Keratinocyte (primary cell): ENCODE results near the gene DDX47.
"Not testable (repeated sequence)": the region's sequence is repeated elsewhere in the genome, so short reads cannot be mapped to it uniquely, and the experiment has no call there.

Source experiments
- CTCF ChIP-seq, 3 experiments: IDR thresholded peaks in 1 of 3; conservative IDR thresholded peaks in 1 of 3; optimal IDR thresholded peaks in 1 of 3; 2 replicates in 2 of 3; 3 replicates in 1 of 3; pipeline versions ENCODE3 to v1.5.1; 2011; ENCODE audit warnings: low read length in 3 of 3, mild to moderate bottlenecking in 3 of 3, moderate library complexity in 2 of 3, control low read depth in 1 of 3, inconsistent platforms in 1 of 3; ENCODE audit not compliant: insufficient read depth in 2 of 3; ENCODE audit errors: extremely low read depth in 1 of 3
- EZH2 ChIP-seq: IDR thresholded peaks from one replicate; pipeline ENCODE4 v1.6.1; 2012; ENCODE audit warnings: inconsistent platforms, mild to moderate bottlenecking, low read length, moderate library complexity

DNA sequence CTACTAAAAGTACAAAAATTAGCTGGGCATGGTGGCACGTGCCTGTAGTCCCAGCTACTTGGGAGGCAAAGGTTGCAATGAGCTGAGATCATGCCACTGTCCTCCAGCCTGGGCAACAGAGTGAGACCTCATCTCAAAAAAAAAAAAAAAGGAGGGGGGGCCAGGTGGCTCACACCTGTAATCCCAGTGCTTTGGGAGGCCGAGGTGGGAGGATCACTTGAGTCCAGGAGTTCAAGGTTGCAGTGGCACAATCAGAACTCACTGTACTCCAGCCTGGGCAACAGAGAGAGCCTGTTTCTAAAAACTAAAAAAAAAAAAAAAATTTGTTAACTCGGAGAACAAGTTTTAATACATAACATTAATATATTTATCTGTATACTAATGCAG, 5.6 kb upstream of the DDX47 start:
- not testable (repeated sequence) for TF ChIP-seq CTCF (optimal IDR thresholded peaks at IDR 0.05 in 1 of 3, IDR thresholded peaks at IDR 0.05 in 1 of 3, conservative IDR thresholded peaks at IDR 0.05 in 1 of 3; ENCODE audit: extremely low read depth in 1 of 3, insufficient read depth in 2 of 3, low read length in 3 of 3); EZH2
